Activated gamma-delta T cell treated with anti-CD3 and anti-CD28 coated beads, Interleukin-2, amount 50 U/mL, for 16 hours (primary cell): Measurements from ENCODE around the gene LARP6.
"Not testable (repeated sequence)": the region's sequence is repeated elsewhere in the genome, so short reads cannot be mapped to it uniquely, and the experiment has no call there.

Experiments
- DNase-seq: peaks from one replicate; pipeline ENCODE4 v3.0.0-alpha.2; 2020; ENCODE audit warnings: low read depth

LARP6 gene

DNA sequence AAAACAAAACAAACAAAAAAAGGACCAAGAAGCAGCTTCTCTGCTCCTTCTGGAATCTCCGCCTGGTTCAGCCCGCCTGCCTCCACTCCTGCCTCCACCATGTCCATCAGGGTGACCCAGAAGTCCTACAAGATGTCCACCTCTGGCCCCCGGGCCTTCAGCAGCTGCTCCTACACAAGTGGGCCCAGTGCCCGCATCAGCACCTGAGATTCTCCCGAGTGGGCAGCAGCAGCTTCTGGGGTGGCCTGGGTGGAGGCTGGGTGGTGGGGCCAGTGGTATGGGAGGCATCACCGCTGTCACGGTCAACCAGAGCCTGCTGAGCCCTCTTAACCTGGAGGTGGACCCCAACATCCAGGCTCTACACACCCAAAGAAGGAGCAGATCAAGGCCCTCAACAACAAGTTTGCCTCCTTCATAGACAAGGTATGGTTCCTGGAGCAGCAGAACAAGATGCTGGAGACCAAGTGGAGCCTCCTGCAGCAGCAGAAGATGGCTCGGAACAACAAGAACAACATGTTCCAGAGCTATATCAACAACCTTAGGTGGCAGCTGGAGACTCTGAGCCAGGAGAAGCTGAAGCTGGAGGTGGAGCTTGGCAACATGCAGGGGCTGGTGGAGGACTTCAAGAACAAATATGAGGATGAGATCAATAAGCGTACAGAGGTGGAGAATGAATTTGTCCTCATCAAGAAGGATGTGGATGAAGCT, 4.8 kb upstream of the LARP6 start:
- DNase-seq: not testable (repeated sequence)

DNA sequence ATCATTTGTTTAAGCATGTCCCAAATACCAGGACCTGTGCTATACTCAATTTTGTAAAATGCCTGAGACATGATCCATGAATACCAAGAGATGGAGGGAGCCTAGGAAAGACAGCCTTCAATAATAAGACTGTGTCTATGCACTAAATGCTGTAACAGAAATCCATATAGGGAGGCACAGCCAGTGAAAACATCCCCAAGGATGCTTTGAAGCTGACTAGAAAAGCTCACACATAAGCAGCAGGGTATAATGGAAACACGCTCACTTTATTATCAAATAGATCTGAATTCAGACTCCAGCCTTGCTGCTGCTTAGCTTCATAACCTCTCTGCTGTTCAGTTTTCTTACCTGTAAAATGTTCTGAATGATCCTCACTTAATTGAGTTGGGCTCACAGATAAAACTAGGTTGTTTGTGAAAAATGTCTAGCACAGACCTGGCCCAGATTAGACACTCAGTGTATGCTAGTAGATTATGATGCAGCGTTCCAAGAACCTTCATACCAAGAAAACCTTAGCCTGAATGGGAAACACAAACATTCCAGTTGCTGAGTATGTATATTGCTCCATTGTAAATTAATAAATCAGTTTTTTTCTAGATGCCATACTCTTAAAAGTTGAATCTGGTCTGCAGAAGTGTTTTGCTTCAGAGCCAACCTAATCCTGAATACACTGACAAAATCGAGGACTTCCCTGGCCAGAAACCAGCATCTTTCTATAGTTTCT, 3.8 kb upstream of the LARP6 start:
- DNase-seq: no peak

DNA sequence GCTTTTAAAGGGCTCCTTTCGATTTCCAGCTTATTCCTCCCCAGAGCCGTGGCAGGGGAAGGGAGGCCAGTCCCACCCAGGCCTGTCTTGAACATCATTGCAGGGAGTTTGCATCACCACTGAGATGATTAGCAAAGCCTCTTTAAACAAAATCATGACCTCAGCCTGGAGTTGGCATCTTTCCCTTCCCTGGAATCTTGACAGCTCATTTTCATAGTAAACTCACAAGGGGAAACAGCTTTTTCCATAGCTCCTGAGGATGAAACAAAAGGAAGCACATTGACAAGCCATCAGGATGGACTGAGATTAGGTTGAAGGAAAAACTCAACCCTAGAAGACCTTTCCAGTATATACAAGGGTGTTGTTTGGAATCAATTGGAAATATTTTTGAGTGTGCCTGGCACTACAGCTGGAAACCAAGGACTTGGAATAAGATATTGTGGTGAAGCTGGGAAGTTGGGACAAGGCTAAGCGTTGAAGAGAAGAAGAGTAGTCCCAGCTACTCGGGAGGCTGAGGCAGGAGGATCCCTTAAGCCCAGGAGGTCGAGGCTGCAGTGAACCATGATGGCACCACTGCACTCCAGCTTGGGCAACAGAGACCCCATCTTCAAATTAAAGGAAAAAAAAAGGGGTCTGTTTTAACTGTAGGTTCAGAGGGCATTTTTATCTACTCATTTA, 3.1 kb upstream of the LARP6 start:
- no peak for DNase-seq

DNA sequence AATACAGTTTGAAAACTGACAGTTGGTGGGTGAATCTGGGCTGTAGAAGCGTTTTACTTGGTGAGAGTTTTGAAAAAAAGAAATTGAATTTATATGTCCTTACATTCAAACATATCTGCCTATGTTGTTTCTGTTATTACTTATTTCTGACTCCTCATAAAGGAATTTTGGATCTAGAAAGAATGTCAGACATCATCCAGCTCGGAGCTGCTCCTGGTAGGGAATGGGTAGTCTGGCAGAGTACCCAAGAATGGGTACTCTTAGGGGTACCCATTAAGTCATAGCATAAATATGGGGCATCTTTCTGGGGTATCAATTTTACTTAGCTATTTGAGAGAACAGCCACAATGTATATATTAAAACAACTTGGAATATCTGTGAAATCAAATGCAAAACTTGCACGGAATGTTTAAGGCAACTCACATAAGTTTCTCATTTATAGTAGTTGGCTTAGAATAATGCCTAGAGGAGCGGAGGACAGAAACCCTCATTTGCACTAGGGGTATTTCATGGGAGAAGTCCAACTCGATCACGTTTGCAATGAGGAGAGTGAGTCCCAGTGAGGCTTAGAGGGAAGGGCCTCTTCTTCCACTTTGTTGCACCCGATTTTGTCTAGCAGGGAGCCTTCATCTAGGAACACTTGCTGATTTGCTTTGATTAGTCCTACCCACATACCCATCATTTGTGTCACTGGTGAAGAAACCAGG, 2.4 kb upstream of the LARP6 start:
- DNase-seq: no peak

DNA sequence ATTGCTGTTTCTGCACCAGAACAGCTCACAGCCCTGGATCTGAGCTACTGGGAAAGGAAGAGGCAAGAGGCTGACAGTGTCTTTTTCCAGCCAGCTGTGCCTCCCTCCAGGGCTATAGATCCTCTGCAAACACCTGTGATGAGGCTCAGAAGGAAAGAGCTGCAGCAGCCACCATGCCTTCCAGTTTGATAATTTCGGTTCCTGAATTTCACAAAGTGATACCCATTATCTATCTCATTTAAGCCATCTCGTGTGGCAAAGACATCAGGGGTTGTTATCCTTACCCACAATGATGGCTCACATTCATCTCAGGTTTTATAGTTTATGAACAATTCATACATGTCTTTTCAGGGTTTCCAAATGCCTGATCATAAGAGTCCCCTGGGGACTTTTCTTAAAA, 1.8 kb upstream of the LARP6 start:
- DNase-seq: no peak

DNA sequence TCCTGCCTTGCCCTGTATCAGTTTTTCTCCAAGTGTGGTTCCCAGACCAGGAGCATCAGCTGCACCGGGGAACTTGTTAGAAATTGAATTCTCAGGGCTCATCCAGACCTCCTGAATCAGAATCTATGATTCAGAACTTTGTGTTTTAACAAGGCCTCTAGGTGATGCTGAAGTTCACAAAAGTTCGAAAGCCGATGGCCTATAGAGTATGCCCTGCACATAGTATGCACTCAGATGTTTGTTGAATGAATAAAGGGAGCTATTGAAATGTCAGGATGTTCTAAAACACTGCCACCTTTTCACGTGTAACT, 664 bp upstream of the LARP6 start:
- no peak for DNase-seq

DNA sequence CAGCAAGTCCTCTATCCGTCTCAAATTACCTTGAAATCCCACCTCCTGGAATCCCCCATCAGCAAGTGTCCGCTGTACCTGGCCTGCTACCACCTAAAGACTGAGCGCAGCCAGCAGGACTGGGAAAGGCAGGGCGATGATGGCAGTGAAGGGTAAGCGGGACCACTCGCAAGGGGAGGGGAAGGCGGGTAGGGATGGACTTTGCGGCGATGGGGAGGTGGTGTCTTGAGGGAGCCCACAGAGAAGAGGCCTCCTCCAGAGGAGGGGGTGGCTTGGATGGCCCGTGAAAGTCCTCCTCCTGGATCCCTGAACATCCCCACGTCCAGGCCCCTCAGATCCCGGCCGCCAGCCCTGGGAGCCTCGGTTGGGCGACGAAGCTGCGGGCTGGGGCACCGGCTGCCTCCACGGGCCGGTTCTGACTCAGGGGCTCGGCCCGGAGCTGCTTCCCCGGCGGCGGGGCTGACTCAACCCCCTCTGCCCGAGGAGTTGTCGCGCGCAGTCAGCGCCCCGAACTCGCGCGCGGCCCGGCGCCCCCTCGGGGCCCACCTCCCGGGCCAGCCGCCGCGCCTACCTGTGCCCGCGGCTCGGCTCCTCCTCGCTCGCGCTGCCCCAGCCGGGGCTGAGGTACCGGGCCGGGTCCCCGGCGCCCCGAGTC, 512 bp downstream of the LARP6 start:
- DNase-seq: no peak

DNA sequence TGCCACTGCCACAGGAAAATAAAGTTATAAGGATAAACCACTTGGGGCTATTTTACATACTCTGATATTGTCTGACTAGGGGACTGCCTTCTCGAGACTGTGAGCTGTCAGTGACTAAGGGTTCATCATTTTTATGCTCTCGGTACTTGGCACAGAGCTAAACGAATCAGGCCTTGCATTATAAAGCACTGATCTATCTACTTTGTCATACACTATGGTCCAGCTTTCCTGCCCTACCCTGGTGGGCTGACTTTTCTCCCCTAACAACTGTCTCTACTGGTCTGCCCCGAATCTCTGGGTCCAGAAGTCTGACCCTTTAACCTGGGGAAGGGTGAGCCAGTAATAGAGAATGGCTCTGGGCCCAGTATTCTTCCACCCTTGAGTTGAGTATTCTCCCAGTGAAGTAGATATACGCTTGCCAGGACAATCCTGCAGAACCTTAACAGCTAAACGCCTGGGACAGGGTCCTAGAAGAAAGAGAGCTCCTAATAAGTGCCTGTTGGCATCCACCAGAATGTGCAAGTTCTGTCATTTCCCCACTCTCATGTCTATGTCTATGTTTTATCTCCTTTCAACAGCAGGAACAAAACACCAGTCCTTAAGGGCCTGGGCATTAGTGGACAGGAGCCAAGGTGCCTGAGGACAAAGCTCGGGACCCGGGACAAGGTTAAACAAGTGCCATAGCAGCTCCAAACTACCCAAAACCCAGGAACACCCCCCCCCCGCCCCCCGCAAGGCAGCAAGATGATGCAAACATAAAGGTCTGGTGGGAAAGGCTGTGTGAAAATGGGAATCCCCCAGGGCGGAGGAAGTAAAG, 1.2 kb downstream of the LARP6 start:
- DNase-seq: no peak

DNA sequence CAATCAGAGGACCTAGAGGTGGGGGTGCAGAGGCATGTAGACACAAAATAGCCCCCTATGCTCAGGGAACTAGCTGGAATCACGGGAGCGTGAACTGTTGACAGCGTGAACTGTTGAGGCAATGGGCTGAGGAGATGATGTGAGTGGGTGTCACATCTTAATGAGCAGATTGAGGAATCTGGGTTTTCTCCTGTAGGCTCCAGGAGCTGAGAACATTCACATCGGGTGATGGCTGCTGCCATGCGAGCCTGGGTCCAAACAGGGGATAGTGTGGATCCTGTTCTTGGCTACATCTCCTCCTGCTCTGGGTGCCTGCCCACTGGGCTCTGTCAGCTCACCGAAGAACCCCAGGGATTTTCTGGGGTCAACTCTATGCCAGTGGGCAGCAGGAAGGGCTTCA, 2.1 kb downstream of the LARP6 start:
- DNase-seq: no peak

DNA sequence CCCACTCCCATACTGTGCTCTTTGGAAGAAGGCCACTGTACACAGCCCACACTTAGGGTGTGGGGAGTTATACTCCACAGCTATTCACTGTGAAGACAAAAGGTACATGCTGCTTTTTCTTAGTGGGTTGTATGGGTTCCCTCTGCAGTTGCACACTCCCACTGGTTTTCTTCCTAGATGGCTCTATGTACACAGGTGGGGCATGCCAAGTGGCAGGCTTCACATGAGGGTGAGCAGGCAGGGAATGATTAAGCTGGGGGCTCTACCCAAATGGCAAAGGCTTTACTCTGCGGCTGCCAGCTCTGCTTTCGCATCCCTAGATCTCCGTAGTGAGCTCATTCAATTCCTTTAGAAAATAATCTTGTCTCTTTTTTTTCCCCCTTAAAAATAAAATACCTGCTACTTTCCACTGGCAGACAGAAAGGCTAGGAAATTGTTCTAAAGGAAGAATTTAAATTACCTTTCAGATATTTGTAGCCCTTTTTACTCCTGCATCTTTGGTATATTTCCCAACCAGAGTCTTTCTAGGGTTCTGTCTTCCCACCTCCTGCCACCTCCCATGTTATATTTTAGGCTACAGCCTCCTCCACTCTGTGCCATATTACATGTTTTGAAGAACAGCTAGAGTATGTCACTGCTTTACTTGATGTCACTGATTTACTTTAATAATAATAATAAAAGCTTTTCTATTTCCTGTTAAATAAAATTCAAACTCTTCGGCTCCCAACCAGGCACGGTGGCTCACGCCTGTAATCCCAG, 8.2 kb downstream of the LARP6 start:
- no peak for DNase-seq

DNA sequence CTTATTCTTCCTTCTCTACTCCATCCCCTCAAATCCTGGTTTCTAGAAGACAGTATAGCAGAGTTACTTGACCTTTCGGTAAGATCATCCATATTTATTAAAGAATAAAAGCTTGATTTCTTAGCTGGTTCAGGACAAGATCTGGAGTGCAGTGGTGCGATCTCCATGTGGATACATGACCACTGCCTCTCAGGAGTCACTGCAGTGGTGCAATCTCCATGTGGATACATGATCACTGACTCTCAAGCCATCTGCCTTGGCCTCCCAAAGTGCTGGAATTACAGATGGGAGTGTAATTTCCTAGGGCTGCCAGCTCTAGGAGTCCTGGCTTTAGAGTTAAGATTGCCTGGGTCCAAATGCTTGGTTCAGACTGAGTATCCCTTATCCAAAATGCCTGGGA, 16.5 kb downstream of the LARP6 start:
- no peak for DNase-seq

DNA sequence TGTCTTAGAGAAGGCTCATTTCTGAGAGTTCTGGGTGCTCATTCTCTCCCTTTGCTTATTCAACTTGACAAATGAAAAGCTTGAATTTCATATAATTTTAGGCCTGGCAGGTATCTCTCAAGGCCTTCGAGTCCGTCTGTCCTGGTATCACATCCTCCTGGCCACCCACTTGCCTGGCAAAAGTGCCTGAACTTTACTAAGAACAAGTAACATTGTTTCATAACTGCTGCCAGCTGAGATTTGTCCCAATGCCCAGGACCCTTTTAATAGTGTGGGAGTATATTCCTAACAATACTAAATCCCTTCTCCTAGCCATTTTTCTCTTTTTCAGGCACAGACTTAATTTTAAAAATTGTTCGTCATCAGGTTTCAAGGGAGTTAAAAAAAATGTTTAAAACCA, 18.1 kb downstream of the LARP6 start:
- no peak for DNase-seq

DNA sequence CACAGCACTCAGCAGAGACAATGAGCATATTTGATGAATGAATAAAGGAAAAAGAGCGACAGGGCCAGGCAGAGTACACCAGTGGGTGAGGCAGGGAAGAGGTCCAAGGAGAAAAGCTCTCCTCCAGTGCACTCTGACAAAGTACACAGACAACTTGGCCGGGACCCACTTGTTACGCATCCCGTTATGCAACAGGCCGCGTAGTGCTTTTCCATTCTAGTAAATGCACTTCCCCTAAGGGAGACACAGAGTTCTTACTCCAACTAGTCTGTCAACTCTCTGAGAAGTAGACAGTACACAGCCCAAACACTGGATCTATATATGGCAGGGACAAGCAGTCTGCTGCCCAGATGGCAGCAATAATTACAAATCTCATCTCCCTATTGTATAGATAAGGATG, 18.5 kb downstream of the LARP6 start:
- no peak for DNase-seq

DNA sequence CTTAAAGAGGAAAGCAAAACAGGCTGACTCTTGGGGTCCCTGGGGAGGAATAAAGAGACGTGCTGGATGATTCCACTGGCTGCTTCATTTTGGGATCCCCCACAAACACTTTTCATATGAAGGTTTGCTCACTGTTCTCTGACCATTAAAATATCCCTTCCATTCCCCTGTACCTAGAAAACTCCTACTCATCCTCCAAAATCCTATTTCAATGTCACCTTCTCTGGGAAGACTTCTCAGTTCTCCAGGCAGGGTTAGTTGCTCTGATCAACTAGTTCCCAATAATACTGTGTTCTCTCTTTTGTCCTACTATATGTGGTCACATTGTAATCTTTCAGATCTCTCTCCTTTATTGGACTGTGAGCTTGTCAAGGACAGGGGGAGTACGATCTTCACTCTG, 19.0 kb downstream of the LARP6 start:
- no peak for DNase-seq

DNA sequence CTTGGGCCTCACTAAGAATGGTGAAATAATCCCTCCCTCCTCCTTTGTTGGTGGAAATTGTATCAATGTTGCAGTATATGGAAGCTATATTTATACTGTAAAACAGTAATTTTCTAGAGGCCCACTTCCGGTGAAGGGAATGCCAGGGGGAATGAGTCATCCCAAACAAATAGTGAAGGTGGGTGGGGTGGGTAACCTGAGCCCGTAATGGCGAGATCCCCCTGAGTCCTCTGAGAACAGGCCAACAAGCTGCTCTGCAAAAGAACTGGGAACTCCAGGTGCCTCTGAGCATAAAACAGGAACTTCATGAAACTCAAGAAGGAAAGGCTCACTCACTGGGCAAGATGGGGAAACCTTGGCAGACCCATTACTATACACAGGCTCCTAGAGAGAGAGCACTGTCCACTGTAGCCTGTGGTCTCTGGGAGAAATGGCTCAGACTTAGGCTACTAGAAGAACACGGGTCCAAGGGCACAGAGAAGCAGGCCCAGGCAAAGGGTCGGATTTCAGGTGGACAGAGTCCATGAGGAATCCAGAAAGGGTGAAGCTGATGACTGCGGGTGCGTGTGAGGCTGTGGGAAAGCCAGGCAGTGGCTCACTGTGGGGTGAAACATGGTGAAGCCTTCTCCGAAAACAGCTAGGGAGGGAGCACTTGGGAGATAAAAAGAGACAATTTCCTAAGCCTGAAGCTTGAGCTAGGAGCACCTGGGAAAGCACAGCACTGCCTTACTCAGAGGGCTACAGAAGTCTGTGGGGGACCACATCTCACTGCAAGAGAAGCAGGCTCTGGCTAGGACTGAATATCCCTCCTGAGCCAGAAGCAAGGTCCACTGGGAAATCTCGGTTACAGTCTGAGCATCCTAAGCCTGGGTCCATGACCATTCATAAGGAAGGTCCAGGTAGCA, 19.8 kb downstream of the LARP6 start:
- no peak for DNase-seq

DNA sequence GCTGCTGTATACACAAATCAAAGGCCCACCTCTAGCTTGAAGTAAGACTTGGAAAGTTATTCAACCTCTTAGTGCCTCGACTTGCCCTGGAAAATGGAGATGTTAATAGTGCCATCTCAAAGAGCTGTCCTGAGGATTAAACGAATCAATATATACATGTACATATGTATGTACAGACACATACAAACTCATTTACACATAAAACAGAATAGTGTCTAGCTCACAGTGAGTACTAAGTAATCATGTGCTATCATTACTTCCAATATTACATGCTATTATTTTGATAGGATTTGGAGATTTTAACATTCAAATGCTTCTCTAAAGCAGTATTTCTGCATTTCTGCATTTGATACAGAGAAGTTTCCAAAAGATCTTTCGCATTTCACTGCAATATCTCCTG, 20.5 kb downstream of the LARP6 start:
- DNase-seq: no peak

DNA sequence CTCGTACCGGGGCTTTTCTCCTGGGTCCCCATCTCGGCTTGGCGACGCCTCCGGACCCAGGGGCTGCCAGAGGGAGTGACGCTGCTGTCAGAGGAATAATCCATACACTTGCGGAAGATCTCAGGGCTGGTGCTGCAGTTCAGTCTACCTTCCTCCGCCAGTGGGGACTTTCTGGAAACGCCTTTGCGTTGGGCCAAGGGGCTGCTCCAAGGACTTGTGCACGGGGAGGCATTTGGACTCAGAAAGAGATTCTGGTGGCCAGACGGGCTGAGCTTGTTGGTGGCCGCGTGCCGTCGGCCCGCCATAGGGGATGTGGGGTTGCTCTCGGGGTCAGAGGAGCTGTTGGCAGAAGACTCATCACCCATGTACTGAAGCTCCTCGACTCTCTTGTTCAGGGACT, 21.8 kb downstream of the LARP6 start:
- no peak for DNase-seq

DNA sequence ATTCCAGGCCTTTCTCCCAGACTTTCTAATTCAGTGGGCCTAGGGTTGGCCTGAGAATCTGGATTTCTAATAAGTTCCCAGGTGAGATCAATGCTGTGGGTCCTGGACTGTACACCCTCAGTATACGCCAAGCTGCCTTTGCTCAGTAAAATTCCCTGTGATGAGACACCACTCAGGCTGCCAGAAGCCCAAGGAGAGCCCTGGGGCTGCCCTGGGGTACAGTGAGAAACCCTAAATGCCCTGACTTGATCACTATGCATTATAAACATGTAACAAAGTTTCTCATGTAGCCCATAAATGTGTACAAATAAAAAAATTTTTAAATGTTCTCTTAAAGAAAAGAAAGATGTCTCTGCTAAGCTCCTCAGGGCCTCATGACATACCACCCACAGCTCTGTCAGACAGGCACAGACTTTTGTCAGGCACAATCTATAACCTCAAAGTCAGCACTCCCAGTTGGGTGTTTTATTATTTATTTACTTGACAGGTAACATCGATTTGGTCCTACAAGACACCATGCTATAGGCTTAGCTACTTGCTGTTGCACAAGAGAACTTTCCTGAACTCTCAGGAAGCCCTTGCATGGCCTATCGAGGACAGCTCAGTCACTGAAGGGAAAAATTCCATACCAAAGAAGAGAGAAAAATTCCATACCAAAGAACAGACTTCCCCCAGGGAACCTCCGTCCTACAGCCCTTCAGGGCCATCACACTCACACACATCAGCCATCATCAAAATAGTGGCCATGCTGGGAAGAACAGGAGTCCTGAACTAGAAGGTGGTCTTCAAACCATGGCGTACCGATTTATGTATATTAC, 22.7 kb downstream of the LARP6 start:
- DNase-seq: no peak

DNA sequence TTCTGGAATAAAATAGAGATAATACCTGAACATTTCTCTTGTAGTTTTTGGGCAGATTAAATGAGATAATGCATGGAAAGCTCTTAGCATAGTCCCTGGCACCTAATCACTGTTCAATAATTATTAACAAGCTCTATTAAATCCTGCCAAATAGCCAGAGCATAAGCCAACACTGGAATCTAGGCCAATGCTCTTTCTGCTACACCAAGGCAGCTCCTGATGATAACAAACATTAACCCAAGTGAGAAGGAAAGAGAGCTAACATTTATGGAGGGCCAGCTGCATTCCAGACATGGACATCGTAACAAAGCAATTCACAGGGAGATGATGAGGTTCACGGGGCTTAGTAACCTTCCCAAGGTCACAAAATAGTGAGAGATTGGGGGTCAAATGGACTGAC, 23.3 kb downstream of the LARP6 start:
- DNase-seq: no peak
